Small intestine (tissue), 7 donors: ENCODE measurements around the gene FRMD4A. TPM values are rescaled to one million over a fixed set of nuclear protein-coding genes. Genes with fewer than 3 reads are reported as not detected.
"Not testable (repeated sequence)": the region's sequence is repeated elsewhere in the genome, so short reads cannot be mapped to it uniquely, and the experiment has no call there.

Source experiments
- DNase-seq, 2 donors: peaks; one replicate each; pipeline versions ENCODE4 v3.0.0 to v3.0.0-alpha.2; 2013
- FAIRE-seq: peaks from 2 replicates; lab custom pipeline; 2012; peaks lifted over from hg19 to GRCh38; lab: Jason Lieb, UNC
- H3K27ac ChIP-seq, 3 donors: one replicate each; pipeline ENCODE4 v1.5.1; 2013; ENCODE audit warnings: low read length in 2 of 3, mild to moderate bottlenecking in 2 of 3, control low read depth in 1 of 3, inconsistent platforms in 1 of 3, low read depth in 1 of 3, moderate library complexity in 1 of 3
- H3K27me3 ChIP-seq, 3 donors: one replicate each; pipeline ENCODE4 v1.6.1; 2013; ENCODE audit warnings: low read length in 3 of 3, inconsistent platforms in 1 of 3; ENCODE audit not compliant: control insufficient read depth in 3 of 3, insufficient read depth in 3 of 3
- H3K36me3 ChIP-seq, 3 donors: one replicate each; pipeline ENCODE4 v1.6.1; 2013; ENCODE audit warnings: low read length in 3 of 3, inconsistent platforms in 1 of 3, low read depth in 1 of 3, mild to moderate bottlenecking in 1 of 3, moderate library complexity in 1 of 3; ENCODE audit not compliant: control insufficient read depth in 3 of 3, insufficient read depth in 2 of 3
- H3K4me1 ChIP-seq, 3 donors: one replicate each; pipeline ENCODE4 v1.6.1; 2013; ENCODE audit warnings: low read length in 2 of 3, inconsistent platforms in 1 of 3, low read depth in 1 of 3, mild to moderate bottlenecking in 1 of 3, moderate library complexity in 1 of 3; ENCODE audit not compliant: control insufficient read depth in 3 of 3, insufficient read depth in 2 of 3
- H3K4me3 ChIP-seq, 3 donors: one replicate each; pipeline ENCODE4 v1.5.1; 2013; ENCODE audit warnings: low read length in 3 of 3, control low read depth in 1 of 3, inconsistent platforms in 1 of 3, low read depth in 1 of 3, mild to moderate bottlenecking in 1 of 3, moderate library complexity in 1 of 3
- H3K9me3 ChIP-seq, 2 donors: one replicate each; pipeline ENCODE4 v1.6.1; 2013; ENCODE audit warnings: low read depth in 1 of 2, low read length in 1 of 2; ENCODE audit not compliant: control insufficient read depth in 2 of 2, insufficient read depth in 1 of 2
- WGBS, 3 donors: extraction: QIAGEN DNeasy Blood & Tissue Kit; methylation state at CpG; one replicate each; pipeline ENCODE4 v1.1.7; 2013; 5-methylcytosine and 5-hydroxymethylcytosine counted together
- polyA plus RNA-seq, 4 donors: library from polyadenylated mRNA; stranded (reverse) in 3 of 4; unstranded in 1 of 4; fragments of 200-250 nt in 3 of 4; fragments of 120-200 nt in 1 of 4; gene quantifications; one replicate each; pipeline versions ENCODE4 v1.2.1 to v1.2.3, GENCODE V29; 2013
- donor health status: healthy with polysubstance abuse.
- donor health status: control.
- donor health status: control.
- donor health status: Bipolar disorder and iron deficiency.
- donor health status: healthy.

The FRMD4A gene
- polyA plus RNA-seq, 4 donors = 0.45 to 16.9 (median 6.2) TPM

GRCh38 chr10:14074062-14074884 is 256.5 kb downstream of the FRMD4A start:
- H3K36me3 ChIP-seq = no peaks in the 10 kb centered on the region
- WGBS, 3 donors = 52 to 56% (median 52%) methylated on average over 17 of the region's 17 CpGs
- H3K4me1 ChIP-seq = no peaks in the 10 kb centered on the region
- DNase-seq (peak; percentile 11 to 48), FAIRE-seq (no peak)
- no peak overlapping the region for H3K27ac ChIP-seq
- no peaks in the 10 kb centered on the region for H3K27me3 ChIP-seq
- H3K4me3 ChIP-seq = no peak overlapping the region
- H3K9me3 ChIP-seq = no peaks in the 10 kb centered on the region

- H3K4me1 ChIP-seq = no peaks in the 10 kb centered on the region
- H3K4me3 ChIP-seq = no peak overlapping the region
- DNase-seq = no peak
- WGBS, 3 donors = 61 to 69% (median 66%) methylated on average over 3 of the region's 3 CpGs
- no peaks in the 10 kb centered on the region for H3K27me3 ChIP-seq
- H3K36me3 ChIP-seq = no peaks in the 10 kb centered on the region
- H3K27ac ChIP-seq = no peak overlapping the region
- H3K9me3 ChIP-seq = no peaks in the 10 kb centered on the region
- FAIRE-seq = no peak
Observed at GRCh38 chr10:14072541-14072940, 258.2 kb downstream of the FRMD4A start.

GRCh38 chr10:14071956-14072355 is 258.8 kb downstream of the FRMD4A start:
- 72 to 78% (median 77%) methylated on average over 4 of the region's 4 CpGs for WGBS, 3 donors

GRCh38 chr10:14068601-14069250 is 262.0 kb downstream of the FRMD4A start:
- no peak for FAIRE-seq
- DNase-seq = no peak
- H3K27ac ChIP-seq = no peak overlapping the region
- 80 to 95% (median 91%) methylated on average over 2 of the region's 2 CpGs for WGBS, 3 donors
- no peaks in the 10 kb centered on the region for H3K27me3 ChIP-seq
- no peaks in the 10 kb centered on the region for H3K36me3 ChIP-seq
- no peaks in the 10 kb centered on the region for H3K4me1 ChIP-seq
- no peaks in the 10 kb centered on the region for H3K9me3 ChIP-seq
- H3K4me3 ChIP-seq = no peak overlapping the region

More at GRCh38 chr10:14071956-14072355, 258.8 kb downstream of the FRMD4A start:
- Histone ChIP-seq H3K4me3 (no peak overlapping the region), H3K36me3 (no peaks in the 10 kb centered on the region), H3K27me3 (no peaks in the 10 kb centered on the region), H3K27ac (no peak overlapping the region), H3K4me1 (no peaks in the 10 kb centered on the region), H3K9me3 (no peaks in the 10 kb centered on the region)
- DNase-seq (no peak), FAIRE-seq (no peak)

- WGBS, 3 donors = 80 to 91% (median 86%) methylated on average over 5 of the region's 5 CpGs
- not testable (repeated sequence) for DNase-seq, H3K27ac ChIP-seq, H3K27me3 ChIP-seq, H3K4me1 ChIP-seq, H3K36me3 ChIP-seq, H3K9me3 ChIP-seq, FAIRE-seq, H3K4me3 ChIP-seq
Observed at GRCh38 chr10:14067638-14068037, 263.1 kb downstream of the FRMD4A start.

GRCh38 chr10:14066106-14066505 is 264.6 kb downstream of the FRMD4A start:
- H3K36me3 ChIP-seq = no peaks in the 10 kb centered on the region
- no peaks in the 10 kb centered on the region for H3K27me3 ChIP-seq
- no peak overlapping the region for H3K4me3 ChIP-seq
- H3K27ac ChIP-seq = no peak overlapping the region
- DNase-seq = no peak
- 71 to 74% (median 74%) methylated on average over 2 of the region's 2 CpGs for WGBS, 3 donors
- no peak for FAIRE-seq
- no peaks in the 10 kb centered on the region for H3K4me1 ChIP-seq
- H3K9me3 ChIP-seq = no peaks in the 10 kb centered on the region

GRCh38 chr10:14063531-14064285 is 267.0 kb downstream of the FRMD4A start:
- H3K4me1 ChIP-seq = no peaks in the 10 kb centered on the region
- no peaks in the 10 kb centered on the region for H3K9me3 ChIP-seq
- no peaks in the 10 kb centered on the region for H3K36me3 ChIP-seq
- 65 to 66% (median 66%) methylated on average over 8 of the region's 8 CpGs for WGBS, 3 donors
- no peak for DNase-seq
- no peak overlapping the region for H3K4me3 ChIP-seq
- no peak overlapping the region for H3K27ac ChIP-seq
- no peaks in the 10 kb centered on the region for H3K27me3 ChIP-seq
- no peak for FAIRE-seq

GRCh38 chr10:14062528-14063260 is 268.0 kb downstream of the FRMD4A start:
- Histone ChIP-seq H3K27me3 (no peaks in the 10 kb centered on the region), H3K36me3 (no peaks in the 10 kb centered on the region), H3K4me1 (no peaks in the 10 kb centered on the region), H3K9me3 (no peaks in the 10 kb centered on the region), H3K27ac (no peak overlapping the region), H3K4me3 (no peak overlapping the region)
- FAIRE-seq = no peak
- WGBS, 3 donors = 79 to 86% (median 84%) methylated on average over 11 of the region's 11 CpGs
- DNase-seq = no peak
